GM19452 (cell line): ENCODE results near the gene TYRO3.

Source experiments
- ATAC-seq: cut with Tn5 transposase; IDR thresholded peaks from one replicate; pipeline ENCODE4 v1.9.1; 2021; ENCODE audit not compliant: unreplicated experiment

The TYRO3 gene

GRCh38 chr15:41558400-41559238 lies at the start of gene TYRO3:
TYRO3 (plus strand) TSS chr15:41559212; CDS start chr15:41559258, 46 bp downstream.
- ATAC-seq: no peak

DNA sequence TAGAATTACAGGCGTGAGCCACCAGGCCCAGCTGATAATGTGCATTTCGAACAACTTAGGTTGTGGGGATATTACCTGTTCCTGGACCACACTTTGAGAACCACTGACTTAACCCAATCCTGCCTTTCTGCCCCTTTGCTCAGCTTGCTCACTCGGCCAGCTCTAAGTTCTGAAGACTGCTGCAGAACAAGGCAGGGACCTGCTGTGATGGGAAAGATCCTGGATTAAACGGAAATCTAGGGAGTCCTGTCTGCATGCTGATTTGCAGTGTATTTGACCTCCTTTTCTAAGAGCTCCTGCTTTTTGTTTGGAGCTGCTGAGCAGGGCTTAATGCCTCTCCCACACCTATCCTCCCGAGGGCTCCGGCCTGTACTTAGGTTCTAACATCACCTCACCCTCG lies 48.3 kb upstream of the TYRO3 start:
- ATAC-seq: no peak

DNA sequence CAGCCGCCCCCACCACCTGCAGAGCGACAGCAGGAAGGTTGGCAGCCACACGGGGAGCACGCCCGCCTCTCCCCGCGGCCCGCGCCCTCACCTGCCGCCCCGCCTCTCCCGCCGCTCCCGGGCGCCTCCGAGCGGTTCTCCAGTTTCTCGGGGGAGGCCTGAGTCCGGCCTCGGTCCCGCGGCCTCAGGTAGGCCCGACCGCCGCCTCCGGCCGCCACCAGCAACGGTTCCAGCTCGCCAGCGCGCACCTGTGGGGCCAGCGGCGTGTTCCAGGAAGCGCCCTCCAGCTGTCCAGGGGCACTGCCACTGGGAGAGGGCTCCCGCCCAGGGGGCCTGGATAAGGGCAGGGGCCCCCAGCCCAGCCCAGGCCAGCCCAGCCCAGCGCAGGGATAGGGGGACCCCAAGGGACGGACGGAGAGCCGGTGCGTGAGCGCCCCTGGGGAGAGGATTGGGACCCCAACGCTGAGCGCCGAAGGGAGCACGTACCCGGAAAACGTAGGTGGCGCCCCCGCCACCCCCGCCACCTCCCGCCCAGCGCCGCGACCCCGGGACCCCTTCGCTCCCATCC lies 47.6 kb upstream of the TYRO3 start:
- no peak for ATAC-seq

DNA sequence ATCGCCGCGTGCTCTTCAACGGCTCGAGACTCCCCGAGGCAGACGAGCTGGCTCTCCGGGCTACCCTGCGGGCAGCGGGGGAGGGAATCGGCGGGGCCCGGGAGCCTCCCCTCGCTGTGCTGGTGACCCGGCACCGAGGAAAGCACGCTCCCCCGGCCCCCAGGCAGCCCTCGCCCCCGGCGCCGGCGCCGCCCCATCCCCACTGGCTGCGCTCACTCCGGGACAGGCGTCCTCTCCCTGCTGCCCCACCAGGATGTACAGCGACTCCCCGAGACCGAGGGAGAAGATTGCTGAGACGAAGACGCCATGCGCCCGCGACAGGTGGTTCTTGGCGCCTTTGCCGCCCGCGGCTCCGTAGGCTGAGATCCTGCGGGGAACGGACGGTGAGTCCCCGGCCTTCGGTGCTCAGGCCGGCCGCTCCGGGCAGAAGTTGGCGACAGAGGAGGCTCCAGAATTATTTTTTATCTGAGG lies 47.1 kb upstream of the TYRO3 start:
- no peak for ATAC-seq

GRCh38 chr15:41512512-41512939 lies 46.5 kb upstream of the TYRO3 start:
- no peak for ATAC-seq

- no peak for ATAC-seq
Measured at GRCh38 chr15:41512940-41513505, 46.0 kb upstream of the TYRO3 start.

GRCh38 chr15:41513506-41514227 lies 45.3 kb upstream of the TYRO3 start, which contains the start of gene LTK:
LTK (minus strand) TSS chr15:41513827; CDS start chr15:41513709, 118 bp downstream.
- ATAC-seq: no peak

- no peak for ATAC-seq
Measured at GRCh38 chr15:41517895-41518449, 41.0 kb upstream of the TYRO3 start.

DNA sequence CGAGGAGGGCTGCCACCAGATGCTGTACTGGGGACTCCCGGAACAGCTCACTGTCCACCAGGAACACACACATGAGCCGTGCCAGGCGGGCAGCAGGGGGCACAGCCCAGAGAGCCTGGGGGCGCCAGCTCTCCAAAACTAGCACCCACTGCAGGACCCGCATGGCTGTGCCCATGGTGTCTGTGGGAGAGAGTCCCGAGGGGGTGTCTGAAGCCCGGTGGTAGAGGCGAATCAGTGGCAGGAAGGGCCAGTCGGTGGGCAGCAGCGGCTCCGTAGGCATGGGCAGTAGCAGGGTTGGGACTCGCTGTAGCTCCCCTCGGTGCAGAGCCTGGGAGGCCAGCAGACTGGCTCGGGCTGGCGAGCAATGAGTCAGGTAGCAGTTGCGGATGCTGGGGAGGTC lies 38.4 kb upstream of the TYRO3 start:
- ATAC-seq: no peak

GRCh38 chr15:41521614-41522013 lies 37.4 kb upstream of the TYRO3 start:
- no peak for ATAC-seq

DNA sequence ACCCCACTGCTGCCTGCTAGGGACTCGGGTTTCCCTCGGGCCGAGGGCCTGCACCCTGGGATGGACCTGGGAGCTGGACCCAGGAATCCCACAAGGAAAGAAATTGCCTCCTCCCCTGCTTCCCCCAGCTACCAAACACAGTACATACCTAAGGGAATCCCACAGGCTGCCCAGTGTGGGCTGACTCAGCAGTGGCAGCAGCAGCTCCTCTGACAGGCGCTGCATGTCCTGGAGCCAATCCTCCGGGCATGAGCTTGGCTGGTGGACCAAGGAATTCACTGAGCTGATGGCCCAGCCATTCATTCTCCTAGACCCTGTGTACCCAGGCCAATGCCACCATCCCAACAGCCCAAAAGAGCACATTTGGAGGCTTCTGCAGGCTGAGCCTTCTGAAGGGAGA lies 35.9 kb upstream of the TYRO3 start:
- no peak for ATAC-seq

- ATAC-seq: no peak
Measured at GRCh38 chr15:41530363-41530956, 28.6 kb upstream of the TYRO3 start.

- ATAC-seq: no peak
Measured at GRCh38 chr15:41535544-41535943, 23.5 kb upstream of the TYRO3 start.

- ATAC-seq: no peak
Measured at GRCh38 chr15:41536866-41537265, 22.1 kb upstream of the TYRO3 start.

DNA sequence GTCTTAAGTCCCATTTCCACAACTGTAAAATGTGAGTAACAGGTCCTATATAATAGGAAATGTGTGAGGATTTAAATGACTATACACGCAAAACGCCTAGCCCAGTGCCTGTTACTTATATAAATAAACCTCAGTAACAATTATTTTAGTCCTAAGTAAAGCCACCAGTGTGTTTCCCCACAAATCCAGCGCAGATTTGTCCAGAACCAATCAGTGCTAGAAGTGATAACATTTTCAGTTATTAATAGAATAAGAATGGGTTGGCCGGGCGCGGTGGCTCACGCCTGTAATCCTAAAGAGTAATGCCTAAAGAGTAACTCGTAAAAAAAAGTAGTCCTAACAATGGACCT lies 15.5 kb upstream of the TYRO3 start:
- ATAC-seq: peak; percentile 16

DNA sequence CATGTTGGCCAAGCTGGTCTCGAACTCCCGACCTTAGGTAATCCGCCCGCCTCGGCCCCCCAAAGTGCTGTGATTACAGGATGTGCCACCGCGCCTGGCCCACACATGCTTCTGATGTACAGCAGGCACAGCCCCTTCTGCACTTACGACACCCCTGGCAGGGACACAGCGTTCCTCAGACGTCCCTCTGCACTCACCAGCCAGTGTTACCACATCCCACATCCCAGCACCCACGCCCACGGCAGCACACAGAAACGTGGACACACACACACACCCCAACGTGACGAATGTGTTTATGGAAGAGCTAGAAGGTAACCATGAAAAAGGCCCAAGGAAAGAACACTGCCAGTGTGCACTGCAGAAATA lies 14.4 kb upstream of the TYRO3 start:
- no peak for ATAC-seq

- no peak for ATAC-seq
Measured at GRCh38 chr15:41545218-41545617, 13.8 kb upstream of the TYRO3 start.

DNA sequence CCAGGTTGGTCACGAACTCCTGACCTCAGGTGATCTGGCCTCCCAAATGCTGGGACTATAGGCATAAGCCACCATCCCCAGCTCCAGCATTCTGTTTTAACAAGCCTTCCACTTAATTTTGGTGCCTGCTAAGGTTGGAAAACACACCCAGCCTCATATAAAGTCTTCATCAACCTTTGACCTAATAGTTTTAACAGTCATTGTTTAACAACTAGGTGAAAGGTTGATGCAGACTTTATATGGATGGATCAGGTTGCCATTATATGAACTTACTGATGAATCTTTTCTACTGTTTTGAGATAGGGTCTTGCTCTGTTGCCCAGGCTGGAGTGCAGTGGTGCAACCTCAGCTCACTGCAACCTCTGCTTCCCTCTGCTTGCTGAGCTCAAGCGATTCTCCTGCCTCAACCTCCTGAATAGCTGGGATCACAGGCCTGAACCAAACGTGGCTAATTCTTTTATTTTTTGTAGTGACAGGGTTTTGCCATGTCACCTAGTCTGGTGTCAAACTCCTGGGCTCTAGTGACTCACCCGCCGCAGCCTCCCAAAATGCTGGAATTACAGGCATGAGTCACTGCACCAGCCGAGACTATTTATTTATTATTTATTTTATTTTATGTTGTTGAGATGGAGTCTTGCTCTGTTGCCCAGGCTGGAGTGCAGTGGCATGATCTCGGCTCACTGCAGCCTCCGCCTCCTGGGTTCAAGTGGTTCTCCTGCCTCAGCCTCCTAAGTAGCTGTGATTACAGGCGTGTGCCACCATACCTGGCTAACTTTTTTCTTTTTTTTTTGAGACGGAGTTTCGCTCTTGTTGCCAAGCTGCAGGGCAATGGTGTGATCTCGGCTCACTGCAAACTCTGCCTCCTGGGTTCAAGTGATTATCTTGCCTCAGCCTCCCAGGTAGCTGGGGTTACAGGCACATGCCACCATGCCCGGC lies 11.9 kb upstream of the TYRO3 start:
- ATAC-seq: no peak

DNA sequence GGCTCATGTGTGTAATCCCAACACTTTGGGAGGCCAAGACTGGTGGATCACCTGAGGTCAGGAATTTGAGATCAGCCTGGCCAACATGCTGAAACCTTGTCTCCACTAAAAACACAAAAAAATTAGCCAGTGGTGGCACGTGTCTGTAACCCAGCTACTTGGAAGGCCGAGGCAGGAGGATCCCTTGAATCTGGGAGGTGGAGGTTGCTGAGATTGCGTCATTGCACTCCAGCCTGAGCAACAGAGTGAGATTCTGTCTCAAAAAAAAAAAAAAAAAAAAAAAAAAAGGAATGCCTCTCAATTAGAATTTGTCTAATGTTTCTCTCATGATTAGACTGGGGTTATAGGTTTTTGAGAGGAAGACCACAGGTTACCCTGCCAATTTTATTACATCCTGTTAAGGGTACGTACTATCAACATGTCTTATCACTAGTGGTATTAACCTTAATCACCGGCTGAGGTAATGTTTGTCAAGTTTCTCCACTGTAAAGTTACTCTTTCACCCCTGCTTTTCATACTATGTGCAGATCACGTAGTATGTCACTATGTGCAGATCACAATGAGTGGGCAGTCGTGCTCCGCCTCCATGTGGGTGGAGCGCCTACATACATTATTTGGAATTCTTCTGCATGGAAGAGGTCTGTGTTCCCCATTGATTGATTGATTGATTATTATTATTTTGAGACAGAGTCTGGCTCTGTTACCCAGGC lies 8.8 kb upstream of the TYRO3 start:
- ATAC-seq: no peak
